ENCODE measurements around the gene BAIAP2L2. TPM values are rescaled to one million over a fixed set of nuclear protein-coding genes. Genes with fewer than 3 reads are reported as not detected.
"Not testable (repeated sequence)": the region's sequence is repeated elsewhere in the genome, so short reads cannot be mapped to it uniquely, and the experiment has no call there.

BAIAP2L2 gene
- polyA plus RNA-seq, 3 donors, result 4.3 to 4.8 (median 4.3) TPM

- DNase-seq (ENCODE audit: low read depth in 3 of 3, low spot score in 2 of 3), result no peak
Measured at GRCh38 chr22:38082986-38083710, 27.3 kb downstream of the BAIAP2L2 start.

GRCh38 chr22:38081941-38082828, 28.3 kb downstream of the BAIAP2L2 start:
- DNase-seq (ENCODE audit: low read depth in 3 of 3, low spot score in 2 of 3), result no peak

- DNase-seq (ENCODE audit: low read depth in 3 of 3, low spot score in 2 of 3), result no peak
Measured at GRCh38 chr22:38081636-38081940, 28.9 kb downstream of the BAIAP2L2 start.

GRCh38 chr22:38080850-38081635, 29.4 kb downstream of the BAIAP2L2 start:
- no peak for DNase-seq (ENCODE audit: low read depth in 3 of 3, low spot score in 2 of 3)

- DNase-seq (ENCODE audit: low read depth in 3 of 3, low spot score in 2 of 3), result no peak
Measured at GRCh38 chr22:38080474-38080849, 30.0 kb downstream of the BAIAP2L2 start.

- DNase-seq (ENCODE audit: low read depth in 3 of 3, low spot score in 2 of 3), result no peak
Measured at GRCh38 chr22:38079804-38080203, 30.7 kb downstream of the BAIAP2L2 start.

- not testable (repeated sequence) for DNase-seq (ENCODE audit: low read depth in 3 of 3, low spot score in 2 of 3)
Measured at GRCh38 chr22:38079208-38079607, 31.3 kb downstream of the BAIAP2L2 start.

- DNase-seq (ENCODE audit: low read depth in 3 of 3, low spot score in 2 of 3), result no peak
Measured at GRCh38 chr22:38078046-38078840, 32.2 kb downstream of the BAIAP2L2 start.

- no peak for DNase-seq (ENCODE audit: low read depth in 3 of 3, low spot score in 2 of 3)
Measured at GRCh38 chr22:38077595-38077994, 32.9 kb downstream of the BAIAP2L2 start.

- DNase-seq (ENCODE audit: low read depth in 3 of 3, low spot score in 2 of 3), result no peak
Measured at GRCh38 chr22:38077096-38077495, 33.4 kb downstream of the BAIAP2L2 start.

GRCh38 chr22:38075961-38076360, 34.5 kb downstream of the BAIAP2L2 start:
- no peak for DNase-seq (ENCODE audit: low read depth in 3 of 3, low spot score in 2 of 3)

- no peak for DNase-seq (ENCODE audit: low read depth in 3 of 3, low spot score in 2 of 3)
Measured at GRCh38 chr22:38075105-38075825, 35.2 kb downstream of the BAIAP2L2 start.

- no peak for DNase-seq (ENCODE audit: low read depth in 3 of 3, low spot score in 2 of 3)
Measured at GRCh38 chr22:38074181-38075104, 36.0 kb downstream of the BAIAP2L2 start.

- DNase-seq (ENCODE audit: low read depth in 3 of 3, low spot score in 2 of 3), result no peak
Measured at GRCh38 chr22:38073150-38074130, 37.0 kb downstream of the BAIAP2L2 start.

GRCh38 chr22:38072322-38073149, 37.9 kb downstream of the BAIAP2L2 start:
- no peak for DNase-seq (ENCODE audit: low read depth in 3 of 3, low spot score in 2 of 3)

- no peak for DNase-seq (ENCODE audit: low read depth in 3 of 3, low spot score in 2 of 3)
Measured at GRCh38 chr22:38071421-38072321, 38.8 kb downstream of the BAIAP2L2 start.

Data from right renal cortex interstitium (tissue), 3 donors.